IMR-90 (cell line): ENCODE results near the gene PRKACA. TPM values are rescaled to one million over a fixed set of nuclear protein-coding genes. Genes with fewer than 3 reads are reported as not detected.

Source experiments
- ATAC-seq: fragments of 200-7000 bp; cut with Tn5 transposase; 2 replicates; pipeline ENCODE4 v1.9.1; 2020; ENCODE audit warnings: low read depth, mild to moderate bottlenecking, moderate library complexity
- BruUV-seq: library from RNA; stranded (reverse); fragments of 400-500 nt; replicated peaks from 2 replicates; lab custom pipeline; 2021; lab: Mats Ljungman, UMichigan
- CTCF ChIA-PET: fragments of 300-600 bp; formaldehyde crosslinking; extraction: SDS; loops from one replicate; lab custom pipeline; 2021; ENCODE audit warnings: antibody characterized with exemption; lab: Yijun Ruan, JAX
- POLR2A ChIA-PET: fragments of 300-600 bp; sonication (Branson Sonifier 250); formaldehyde crosslinking; loops from one replicate; lab custom pipeline; 2022; ENCODE audit warnings: antibody characterized with exemption; ENCODE audit not compliant: unreplicated experiment; lab: Charles Lee
- DNase-seq: peaks from one replicate; pipeline ENCODE4 v3.0.0; 2013
- H2AFZ ChIP-seq: replicated peaks from 2 replicates; pipeline ENCODE3; 2013; ENCODE audit warnings: low read length, mild to moderate bottlenecking; ENCODE audit not compliant: poor library complexity
- H2AK5ac ChIP-seq: 2 replicates; pipeline ENCODE4 v1.6.1; 2013; ENCODE audit warnings: low read depth, low read length, inconsistent platforms
- H2AK9ac ChIP-seq: replicated peaks from 2 replicates; pipeline ENCODE3; 2013; ENCODE audit warnings: mild to moderate bottlenecking, low read depth, low read length, moderate library complexity; ENCODE audit not compliant: poor library complexity
- H2BK120ac ChIP-seq: 2 replicates; pipeline ENCODE4 v1.6.1; 2013; ENCODE audit warnings: low read depth, low read length, inconsistent platforms
- H2BK15ac ChIP-seq: 3 replicates; pipeline ENCODE4 v1.6.1; 2013; ENCODE audit warnings: low read depth, low read length, inconsistent platforms
- H2BK20ac ChIP-seq: 2 replicates; pipeline ENCODE4 v1.6.1; 2013; ENCODE audit warnings: low read depth, mild to moderate bottlenecking, inconsistent platforms, low read length, moderate library complexity
- H2BK5ac ChIP-seq: 2 replicates; pipeline ENCODE4 v1.6.1; 2013; ENCODE audit warnings: mild to moderate bottlenecking, low read depth, low read length, inconsistent platforms; ENCODE audit not compliant: poor library complexity, severe bottlenecking
- H3K14ac ChIP-seq: replicated peaks from 2 replicates; pipeline ENCODE4 v1.6.1; 2013; ENCODE audit warnings: low read depth, low read length, inconsistent platforms
- H3K18ac ChIP-seq: 2 replicates; pipeline ENCODE4 v1.6.1; 2013; ENCODE audit warnings: low read depth, low read length, control low read depth
- H3K23ac ChIP-seq: 2 replicates; pipeline ENCODE4 v1.6.1; 2013; ENCODE audit warnings: low read depth, low read length, inconsistent platforms
- H3K27ac ChIP-seq: 2 replicates; pipeline ENCODE4 v1.5.1; 2013; ENCODE audit warnings: mild to moderate bottlenecking, control low read depth, low read length; ENCODE audit not compliant: insufficient read depth
- H3K27me3 ChIP-seq: 2 replicates; pipeline ENCODE4 v1.6.1; 2013; ENCODE audit warnings: low read length; ENCODE audit not compliant: control insufficient read depth, insufficient read depth
- H3K36me3 ChIP-seq: 2 replicates; pipeline ENCODE4 v1.6.1; 2013; ENCODE audit warnings: low read length, mixed read lengths; ENCODE audit not compliant: control insufficient read depth, insufficient read depth
- H3K4ac ChIP-seq: 2 replicates; pipeline ENCODE4 v1.6.1; 2013; ENCODE audit warnings: low read depth, low read length, inconsistent platforms
- H3K4me1 ChIP-seq: 2 replicates; pipeline ENCODE4 v1.6.1; 2013; ENCODE audit warnings: low read length, mixed read lengths; ENCODE audit not compliant: control insufficient read depth, insufficient read depth
- H3K4me2 ChIP-seq: 2 replicates; pipeline ENCODE4 v1.6.1; 2013; ENCODE audit warnings: low read depth, mild to moderate bottlenecking, control low read depth, low read length, moderate library complexity
- H3K4me3 ChIP-seq: 2 replicates; pipeline ENCODE4 v1.5.1; 2013; ENCODE audit warnings: low read depth, mild to moderate bottlenecking, control low read depth, low read length, moderate library complexity; ENCODE audit not compliant: insufficient read depth
- H3K56ac ChIP-seq: 2 replicates; pipeline ENCODE4 v1.6.1; 2013; ENCODE audit warnings: low read length, inconsistent platforms; ENCODE audit not compliant: insufficient read depth; ENCODE audit errors: extremely low read depth
- H3K79me1 ChIP-seq, 2 experiments: 2 replicates each; pipeline ENCODE4 v1.6.1; 2013; ENCODE audit warnings: low read length in 2 of 2, inconsistent platforms in 1 of 2, low read depth in 1 of 2
- H3K9ac ChIP-seq: 2 replicates; pipeline ENCODE4 v1.6.1; 2013; ENCODE audit warnings: low read depth, low read length, control low read depth
- H3K9me1 ChIP-seq: 2 replicates; pipeline ENCODE4 v1.6.1; 2013; ENCODE audit warnings: low read length, inconsistent platforms; ENCODE audit not compliant: insufficient read depth
- H3K9me3 ChIP-seq: 2 replicates; pipeline ENCODE4 v1.6.1; 2013; ENCODE audit warnings: low read length; ENCODE audit not compliant: control insufficient read depth, insufficient read depth
- H4K20me1 ChIP-seq: 2 replicates; pipeline ENCODE4 v1.6.1; 2013; ENCODE audit warnings: low read length, inconsistent platforms; ENCODE audit not compliant: insufficient read depth
- H4K5ac ChIP-seq: 2 replicates; pipeline ENCODE4 v1.6.1; 2013; ENCODE audit warnings: mild to moderate bottlenecking, low read depth, low read length, control low read depth
- H4K8ac ChIP-seq, 2 experiments: 2 replicates each; pipeline ENCODE4 v1.6.1; 2013; ENCODE audit warnings: low read depth in 2 of 2, low read length in 2 of 2, control low read depth in 1 of 2, inconsistent platforms in 1 of 2
- H4K91ac ChIP-seq: 2 replicates; pipeline ENCODE4 v1.6.1; 2013; ENCODE audit warnings: low read depth, low read length, inconsistent platforms; ENCODE audit not compliant: insufficient read depth
- BHLHE40 ChIP-seq: fragments of 150-350 bp; IDR thresholded peaks from 2 replicates; pipeline ENCODE4 v1.6.1; 2016; ENCODE audit warnings: mild to moderate bottlenecking, low read depth, low read length
- CTCF ChIP-seq: conservative IDR thresholded peaks from 2 replicates; pipeline ENCODE4 v1.5.1; 2012; ENCODE audit warnings: mild to moderate bottlenecking, low read depth, low read length, improper control_type of control experiment
- MAZ ChIP-seq: IDR thresholded peaks from 2 replicates; pipeline ENCODE4 v1.6.1; 2012; ENCODE audit warnings: low read depth, mild to moderate bottlenecking, low read length, improper control_type of control experiment, moderate library complexity, borderline replicate concordance
- RFX5 ChIP-seq: IDR thresholded peaks from 2 replicates; pipeline ENCODE4 v1.8.0; 2012; ENCODE audit warnings: low read depth, mild to moderate bottlenecking, low read length, moderate library complexity
- WGBS, 2 experiments: methylation state at CpG; one replicate each; pipeline versions ENCODE4 v1.1.5 to v1.1.7; 2013; ENCODE audit warnings: missing lambda C conversion rate in 2 of 2; ENCODE audit not compliant: insufficient read length in 1 of 2; ENCODE audit errors: extremely low coverage in 2 of 2; 5-methylcytosine and 5-hydroxymethylcytosine counted together
- dilution Hi-C: fragments of 300-500 bp; cut with HindIII; formaldehyde crosslinking; loops from one replicate; pipeline ENCODE4 v1.14.3; 2018; ENCODE audit warnings: low sequenced_read_pairs; ENCODE audit not compliant: unreplicated experiment
- in situ Hi-C: fragments of 300-500 bp; cut with MboI; formaldehyde crosslinking; loops from 3 replicates; pipeline ENCODE4 v1.14.3; 2019; ENCODE audit warnings: low sequenced_read_pairs, inconsistent platforms, mixed read lengths
- intact Hi-C: fragments of 100-400 bp; cut with micrococcal nuclease; formaldehyde crosslinking; loops from 2 replicates; pipeline ENCODE4 v1.10.0; 2022
- polyA plus RNA-seq, 3 experiments: library from polyadenylated mRNA; depleted of rRNA; stranded (reverse); fragments of >200 nt; gene quantifications; 2 replicates each; pipeline ENCODE4 v1.2.3, GENCODE V29; 2012; ENCODE audit warnings: low replicate concordance in 1 of 3
- total RNA-seq: library from RNA; depleted of rRNA; stranded (reverse); fragments of >200 nt; gene quantifications from 2 replicates; pipeline ENCODE4 v1.2.3, GENCODE V29; 2012

The PRKACA gene
- total and polyA plus RNA-seq, 2 of the 4 experiments (the other 2 are of a cell fraction): 18.1 to 94.5 TPM

GRCh38 chr19:14149509-14149994 lies 32.0 kb upstream of the PRKACA start:
- no peak overlapping the region for H3K14ac ChIP-seq
- no peak overlapping the region for H2BK15ac ChIP-seq
- no peak overlapping the region for H4K91ac ChIP-seq
- no peak overlapping the region for H2BK5ac ChIP-seq
- no peak overlapping the region for H3K23ac ChIP-seq
- ChIA-PET POLR2A (no interaction called here), CTCF (no interaction called here)
- H3K4me1 ChIP-seq: peaks cover 5% of the 10 kb centered on the region; the same call in 1 of the 2 replicates
- TF ChIP-seq CTCF (no peak), RFX5 (no peak), BHLHE40 (no peak), MAZ (no peak)
- 27% methylated on average over 5 of the region's 21 CpGs; no CpG with 5 or more reads in 1 of the 2 experiments for WGBS, 2 experiments
- H3K56ac ChIP-seq: no peak overlapping the region
- H3K27ac ChIP-seq: no peak overlapping the region
- H3K9me3 ChIP-seq: no peaks in the 10 kb centered on the region
- H3K4ac ChIP-seq: no peak overlapping the region
- H3K36me3 ChIP-seq: no peaks in the 10 kb centered on the region
- no peak overlapping the region; the same call in 1 of the 2 replicates for H3K4me2 ChIP-seq
- no peak overlapping the region for H2BK120ac ChIP-seq
- H3K27me3 ChIP-seq: no peaks in the 10 kb centered on the region
- no peak overlapping the region for H2BK20ac ChIP-seq
- H3K18ac ChIP-seq: no peak overlapping the region
- intact Hi-C loops (loop anchor here (2.0 kb wide), 1 partner anchor 257 kb away; no protein-coding TSS in a partner anchor), in situ Hi-C loops (no loop called here), dilution Hi-C loops (no loop called here)
- no TSS peak for BruUV-seq
- peaks cover 14% of the 10 kb centered on the region; the same call in 1 of the 2 replicates for H4K20me1 ChIP-seq
- no peak for DNase-seq
- no peak overlapping the region for H3K4me3 ChIP-seq
- H3K9ac ChIP-seq: no peak overlapping the region
- peak overlapping the region in 1 of 2 experiments; percentile 3; a peak in 1 of 4 replicates for H4K8ac ChIP-seq
- peak overlapping the region; percentile 58 for H2AK9ac ChIP-seq
- peak overlapping the region; percentile 78 for H2AFZ ChIP-seq
- no peak for ATAC-seq
- no peak overlapping the region for H2AK5ac ChIP-seq
- peaks cover 4 to 20% of the 10 kb centered on the region in 2 experiments; a peak in 3 of 4 replicates for H3K79me1 ChIP-seq
- H3K9me1 ChIP-seq: no peaks in the 10 kb centered on the region
- H4K5ac ChIP-seq: no peak overlapping the region; the same call in 1 of the 2 replicates
